DMS53 (cell line): ENCODE measurements around the gene YARS1.
"Not testable (repeated sequence)": the region's sequence is repeated elsewhere in the genome, so short reads cannot be mapped to it uniquely, and the experiment has no call there.

Experiments
- DNase-seq: peaks from one replicate; lab custom pipeline; 2025; lab: John Stamatoyannopoulos, UW

The YARS1 gene

GRCh38 chr1:32816676-32817158, 441 bp downstream of the YARS1 start:
- DNase-seq: peak; percentile 64

GRCh38 chr1:32813941-32814739, 3.0 kb downstream of the YARS1 start:
- DNase-seq: no peak

GRCh38 chr1:32811917-32812316, 5.2 kb downstream of the YARS1 start:
- DNase-seq: no peak

- DNase-seq: no peak
Observed at GRCh38 chr1:32811265-32811664, 5.9 kb downstream of the YARS1 start.

GRCh38 chr1:32810358-32810757, 6.8 kb downstream of the YARS1 start:
- no peak for DNase-seq

GRCh38 chr1:32808580-32808979, 8.6 kb downstream of the YARS1 start:
- DNase-seq: no peak

- DNase-seq: peak; percentile 14
Observed at GRCh38 chr1:32806910-32807523, 10.1 kb downstream of the YARS1 start.

GRCh38 chr1:32806290-32806689, 10.9 kb downstream of the YARS1 start:
- DNase-seq: peak; percentile 72

- not testable (repeated sequence) for DNase-seq
Observed at GRCh38 chr1:32804460-32804859, 12.7 kb downstream of the YARS1 start.

GRCh38 chr1:32801096-32801715, 16.0 kb downstream of the YARS1 start:
- no peak for DNase-seq

- no peak for DNase-seq
Observed at GRCh38 chr1:32798679-32799416, 18.3 kb downstream of the YARS1 start.

- no peak for DNase-seq
Observed at GRCh38 chr1:32798191-32798590, 19.0 kb downstream of the YARS1 start.

GRCh38 chr1:32797456-32797855, 19.7 kb downstream of the YARS1 start:
- DNase-seq: no peak

GRCh38 chr1:32795763-32796162, 21.4 kb downstream of the YARS1 start:
- DNase-seq: not testable (repeated sequence)

- no peak for DNase-seq
Observed at GRCh38 chr1:32791881-32792280, 25.3 kb downstream of the YARS1 start.

GRCh38 chr1:32789356-32789755, 27.8 kb downstream of the YARS1 start:
- not testable (repeated sequence) for DNase-seq

- no peak for DNase-seq
Observed at GRCh38 chr1:32786856-32787255, 30.3 kb downstream of the YARS1 start.

- no peak for DNase-seq
Observed at GRCh38 chr1:32784817-32785216, 32.3 kb downstream of the YARS1 start.

- no peak for DNase-seq
Observed at GRCh38 chr1:32783851-32784250, 33.3 kb downstream of the YARS1 start.

- DNase-seq: no peak
Observed at GRCh38 chr1:32782086-32782485, 35.1 kb downstream of the YARS1 start.

- no peak for DNase-seq
Observed at GRCh38 chr1:32780628-32781234, 36.4 kb downstream of the YARS1 start.

- DNase-seq: no peak
Observed at GRCh38 chr1:32780005-32780404, 37.2 kb downstream of the YARS1 start.
